ENCODE measurements around the gene SHF.
"Not testable (repeated sequence)": the region's sequence is repeated elsewhere in the genome, so short reads cannot be mapped to it uniquely, and the experiment has no call there.

The SHF gene

GRCh38 chr15:45148076-45149059 is 39.4 kb downstream of the SHF start:
- no peak for DNase-seq (ENCODE audit: low read depth in 2 of 3, low spot score in 2 of 3)

GRCh38 chr15:45147606-45148005 is 40.2 kb downstream of the SHF start:
- no peak for DNase-seq (ENCODE audit: low read depth in 2 of 3, low spot score in 2 of 3)

GRCh38 chr15:45146405-45146804 is 41.4 kb downstream of the SHF start:
- no peak for DNase-seq (ENCODE audit: low read depth in 2 of 3, low spot score in 2 of 3)

GRCh38 chr15:45144775-45145174 is 43.0 kb downstream of the SHF start:
- no peak for DNase-seq (ENCODE audit: low read depth in 2 of 3, low spot score in 2 of 3)

- no peak for DNase-seq (ENCODE audit: low read depth in 2 of 3, low spot score in 2 of 3)
Observed at GRCh38 chr15:45143946-45144345, 43.8 kb downstream of the SHF start.

- no peak for DNase-seq (ENCODE audit: low read depth in 2 of 3, low spot score in 2 of 3)
Observed at GRCh38 chr15:45143056-45143455, 44.7 kb downstream of the SHF start.

- no peak for DNase-seq (ENCODE audit: low read depth in 2 of 3, low spot score in 2 of 3)
Observed at GRCh38 chr15:45141386-45141785, 46.4 kb downstream of the SHF start.

- no peak for DNase-seq (ENCODE audit: low read depth in 2 of 3, low spot score in 2 of 3)
Observed at GRCh38 chr15:45140557-45141250, 47.1 kb downstream of the SHF start.

- no peak for DNase-seq (ENCODE audit: low read depth in 2 of 3, low spot score in 2 of 3)
Observed at GRCh38 chr15:45139770-45140169, 48.0 kb downstream of the SHF start.

- no peak for DNase-seq (ENCODE audit: low read depth in 2 of 3, low spot score in 2 of 3)
Observed at GRCh38 chr15:45138814-45139765, 48.7 kb downstream of the SHF start.

- no peak for DNase-seq (ENCODE audit: low read depth in 2 of 3, low spot score in 2 of 3)
Observed at GRCh38 chr15:45137703-45138102, 50.1 kb downstream of the SHF start.

- no peak for DNase-seq (ENCODE audit: low read depth in 2 of 3, low spot score in 2 of 3)
Observed at GRCh38 chr15:45136378-45136764, 51.4 kb downstream of the SHF start.

- not testable (repeated sequence) for DNase-seq (ENCODE audit: low read depth in 2 of 3, low spot score in 2 of 3)
Observed at GRCh38 chr15:45135705-45136377, 51.9 kb downstream of the SHF start.

- DNase-seq (ENCODE audit: low read depth in 2 of 3, low spot score in 2 of 3): no peak
Observed at GRCh38 chr15:45134682-45135604, 52.8 kb downstream of the SHF start.

- no peak for DNase-seq (ENCODE audit: low read depth in 2 of 3, low spot score in 2 of 3)
Observed at GRCh38 chr15:45134046-45134445, 53.7 kb downstream of the SHF start.

GRCh38 chr15:45133561-45133920 is 54.2 kb downstream of the SHF start:
- DNase-seq (ENCODE audit: low read depth in 2 of 3, low spot score in 2 of 3): no peak

GRCh38 chr15:45132844-45133560 is 54.8 kb downstream of the SHF start:
- DNase-seq (ENCODE audit: low read depth in 2 of 3, low spot score in 2 of 3): no peak

- no peak for DNase-seq (ENCODE audit: low read depth in 2 of 3, low spot score in 2 of 3)
Observed at GRCh38 chr15:45131510-45131909, 56.3 kb downstream of the SHF start.
